HG02571 (cell line): ENCODE results near the gene AMHR2.

ENCODE experiments used
- ATAC-seq: cut with Tn5 transposase; IDR thresholded peaks from one replicate; pipeline ENCODE4 v1.9.1; 2021; ENCODE audit warnings: mild to moderate bottlenecking, moderate library complexity; ENCODE audit not compliant: unreplicated experiment

Gene AMHR2

DNA sequence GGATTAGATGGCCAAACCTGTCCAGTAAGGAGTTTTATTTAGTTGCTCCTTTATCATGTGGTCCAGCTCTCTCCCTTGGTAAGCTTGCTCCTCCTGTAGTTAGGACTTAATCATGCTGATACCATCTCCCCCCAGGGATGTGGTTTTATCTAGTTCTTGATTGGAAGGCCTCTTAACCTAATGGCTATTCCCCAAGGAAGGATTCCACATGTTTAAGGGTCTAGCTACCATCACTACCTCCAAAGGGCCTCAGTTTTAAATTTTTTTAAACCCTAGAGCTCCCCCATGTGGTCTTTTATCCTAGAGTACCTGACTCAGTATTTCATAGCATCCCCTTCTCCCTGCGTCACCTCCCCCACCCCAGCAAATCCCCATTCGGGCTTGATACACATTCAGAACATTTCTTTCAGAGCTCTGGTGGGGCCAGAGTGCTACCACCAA, 53.1 kb downstream of the AMHR2 start:
- no peak for ATAC-seq

- ATAC-seq = no peak
Observed at GRCh38 chr12:53478865-53479264, 55.2 kb downstream of the AMHR2 start.

GRCh38 chr12:53479331-53479730, 55.7 kb downstream of the AMHR2 start:
- ATAC-seq = no peak

DNA sequence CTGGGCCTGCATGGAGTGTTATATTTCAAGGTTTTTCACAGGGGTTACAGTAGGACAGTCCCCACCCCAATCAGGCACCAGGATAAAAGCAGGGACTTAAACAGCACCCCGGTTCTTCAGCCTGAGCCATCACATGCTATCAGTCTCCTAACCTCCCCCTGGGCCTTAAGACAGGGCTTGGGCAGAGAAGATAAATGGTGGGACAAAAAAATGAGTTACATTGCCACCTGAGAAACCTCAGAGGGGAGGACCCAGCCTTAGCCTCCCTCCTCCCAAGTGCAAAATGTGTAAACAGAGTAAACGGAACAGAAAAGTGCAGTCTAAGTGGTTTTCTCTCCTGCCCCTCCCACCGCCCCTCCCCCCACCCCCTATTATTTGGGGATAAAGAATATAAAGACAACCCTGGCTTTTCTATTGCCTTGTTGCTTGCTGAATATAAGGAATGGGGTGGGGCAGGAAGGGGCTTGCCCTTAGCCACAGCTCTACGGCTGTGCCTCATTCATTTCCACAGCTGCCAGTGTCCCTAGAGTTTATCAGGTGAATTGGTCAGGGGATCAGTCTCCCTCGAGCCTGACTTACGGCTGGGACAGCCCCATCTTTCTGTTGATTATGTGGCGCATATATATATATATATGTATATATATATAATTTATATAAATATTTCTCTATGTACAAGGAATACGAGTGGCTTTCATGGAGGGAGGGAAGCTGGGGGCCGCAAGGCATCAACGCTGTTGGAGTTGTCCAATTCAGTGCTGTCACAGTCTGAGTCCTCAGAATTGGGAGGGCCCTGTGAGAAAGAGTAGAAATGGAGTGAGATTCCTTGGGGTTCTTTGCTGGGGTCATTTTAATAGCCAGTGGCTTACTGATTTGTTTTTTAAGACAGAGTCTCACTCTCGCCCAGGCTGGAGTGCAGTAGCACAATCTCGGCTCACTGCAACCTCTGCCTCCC, 57.1 kb downstream of the AMHR2 start:
- ATAC-seq = no peak
